Vagina (tissue), 2 donors: ENCODE measurements around the gene DYSF.

ENCODE experiments used
- CTCF ChIP-seq, 3 experiments: fragments of 450-650 bp in 2 of 3; fragments of 200-600 bp in 1 of 3; sonication (generic) in 1 of 3; IDR thresholded peaks; one replicate each; pipeline ENCODE4 v1.5.1; 2017 to 2019; ENCODE audit warnings: antibody characterized with exemption in 3 of 3, mild to moderate bottlenecking in 2 of 3, moderate library complexity in 2 of 3
- POLR2A ChIP-seq, 2 donors: fragments of 450-650 bp; IDR thresholded peaks; one replicate each; pipeline ENCODE4 v1.6.1; 2017; ENCODE audit warnings: antibody characterized with exemption in 2 of 2, mild to moderate bottlenecking in 2 of 2, moderate library complexity in 2 of 2
- POLR2AphosphoS5 ChIP-seq, 2 donors: sonication (generic); formaldehyde crosslinking; IDR thresholded peaks; one replicate each; pipeline ENCODE4 v1.9.0; 2017; ENCODE audit warnings: antibody characterized with exemption in 2 of 2, mild to moderate bottlenecking in 2 of 2, low read depth in 1 of 2; ENCODE audit not compliant: insufficient read depth in 1 of 2

GRCh38 chr2:71461304-71461671 is 7.9 kb downstream of the DYSF start:
- no peak for TF ChIP-seq CTCF (IDR thresholded peaks at IDR 0.05)
- no peak for TF ChIP-seq POLR2A (IDR thresholded peaks at IDR 0.05)
- no peak for TF ChIP-seq POLR2AphosphoS5 (IDR thresholded peaks at IDR 0.05; ENCODE audit: insufficient read depth in 1 of 2, low read depth in 1 of 2)
